ENCODE results near the gene HMGB3.

- TF ChIP-seq, protein P1, sequence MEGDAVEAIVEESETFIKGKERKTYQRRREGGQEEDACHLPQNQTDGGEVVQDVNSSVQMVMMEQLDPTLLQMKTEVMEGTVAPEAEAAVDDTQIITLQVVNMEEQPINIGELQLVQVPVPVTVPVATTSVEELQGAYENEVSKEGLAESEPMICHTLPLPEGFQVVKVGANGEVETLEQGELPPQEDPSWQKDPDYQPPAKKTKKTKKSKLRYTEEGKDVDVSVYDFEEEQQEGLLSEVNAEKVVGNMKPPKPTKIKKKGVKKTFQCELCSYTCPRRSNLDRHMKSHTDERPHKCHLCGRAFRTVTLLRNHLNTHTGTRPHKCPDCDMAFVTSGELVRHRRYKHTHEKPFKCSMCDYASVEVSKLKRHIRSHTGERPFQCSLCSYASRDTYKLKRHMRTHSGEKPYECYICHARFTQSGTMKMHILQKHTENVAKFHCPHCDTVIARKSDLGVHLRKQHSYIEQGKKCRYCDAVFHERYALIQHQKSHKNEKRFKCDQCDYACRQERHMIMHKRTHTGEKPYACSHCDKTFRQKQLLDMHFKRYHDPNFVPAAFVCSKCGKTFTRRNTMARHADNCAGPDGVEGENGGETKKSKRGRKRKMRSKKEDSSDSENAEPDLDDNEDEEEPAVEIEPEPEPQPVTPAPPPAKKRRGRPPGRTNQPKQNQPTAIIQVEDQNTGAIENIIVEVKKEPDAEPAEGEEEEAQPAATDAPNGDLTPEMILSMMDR (IDR thresholded peaks at IDR 0.05) = no peak
- TF ChIP-seq POLR2AphosphoS5 (IDR thresholded peaks at IDR 0.05) = no peak
- TF ChIP-seq POLR2A (IDR thresholded peaks at IDR 0.05) = no peak
- TF ChIP-seq EP300 (IDR thresholded peaks at IDR 0.05) = no peak
Observed at GRCh38 chrX:150980711-150981110, 2.4 kb upstream of the HMGB3 start.
